Stimulated activated CD8-positive, alpha-beta memory T cell treated with anti-CD3 and anti-CD28 coated beads, Interleukin-12 subunit alpha, Interleukin-12 subunit beta, amount 100 ng/mL, for 24 hours (primary cell): ENCODE data around the gene AGXT2.
"Not testable (repeated sequence)": the region's sequence is repeated elsewhere in the genome, so short reads cannot be mapped to it uniquely, and the experiment has no call there.

ENCODE experiments used
- DNase-seq: peaks from one replicate; pipeline ENCODE4 v3.0.0-alpha.2; 2020; ENCODE audit errors: extremely low read depth

AGXT2 gene

DNA sequence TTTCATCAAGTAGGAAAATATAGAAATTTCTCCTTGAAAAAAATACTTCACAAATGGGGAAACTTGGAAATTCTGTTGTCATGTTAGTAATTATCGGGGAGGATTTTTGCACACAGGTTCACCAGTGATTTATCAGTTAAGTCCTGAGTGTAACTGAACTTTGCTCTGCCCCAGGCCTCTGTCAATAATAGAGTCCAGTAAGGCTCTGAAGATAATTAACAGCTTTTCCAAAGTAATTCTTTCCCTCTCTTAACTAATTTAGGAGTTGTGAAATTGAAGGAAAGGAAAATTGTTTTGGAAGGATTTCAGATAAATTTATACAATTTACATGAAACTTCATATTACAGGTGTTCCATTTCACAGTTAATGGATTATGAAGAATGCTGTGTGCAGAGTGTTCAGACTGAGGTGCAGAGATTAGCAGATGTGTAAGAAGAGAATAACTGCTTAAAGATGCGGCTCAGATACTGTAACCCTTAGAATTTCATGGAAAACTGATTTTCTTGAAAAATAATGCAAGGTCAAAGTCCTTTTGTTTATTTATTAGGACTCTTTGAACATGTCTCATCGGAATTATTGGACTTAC is 2.9 kb upstream of the AGXT2 start:
- DNase-seq, result no peak

- no peak for DNase-seq
Measured at GRCh38 chr5:35048910-35049309, 1.2 kb upstream of the AGXT2 start.

DNA sequence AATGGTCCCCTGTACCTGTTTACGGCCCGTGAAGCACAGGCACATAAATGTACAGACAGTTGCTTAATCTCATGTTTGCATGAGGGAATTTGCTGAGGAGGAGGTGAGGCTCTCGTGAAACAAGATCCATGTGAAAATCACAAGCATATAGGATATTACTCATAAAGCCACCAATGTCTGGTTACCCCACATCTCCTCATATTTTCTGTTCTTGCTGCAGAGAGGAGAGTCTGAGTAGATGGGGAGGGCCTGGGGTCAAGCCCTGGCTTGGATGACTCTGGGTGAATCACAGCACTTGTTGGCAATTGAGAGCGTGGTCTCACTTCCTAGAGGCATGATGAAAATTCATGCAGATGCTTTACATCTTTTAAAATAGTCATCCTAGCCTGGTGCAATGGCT is 975 bp downstream of the AGXT2 start:
- no peak for DNase-seq

DNA sequence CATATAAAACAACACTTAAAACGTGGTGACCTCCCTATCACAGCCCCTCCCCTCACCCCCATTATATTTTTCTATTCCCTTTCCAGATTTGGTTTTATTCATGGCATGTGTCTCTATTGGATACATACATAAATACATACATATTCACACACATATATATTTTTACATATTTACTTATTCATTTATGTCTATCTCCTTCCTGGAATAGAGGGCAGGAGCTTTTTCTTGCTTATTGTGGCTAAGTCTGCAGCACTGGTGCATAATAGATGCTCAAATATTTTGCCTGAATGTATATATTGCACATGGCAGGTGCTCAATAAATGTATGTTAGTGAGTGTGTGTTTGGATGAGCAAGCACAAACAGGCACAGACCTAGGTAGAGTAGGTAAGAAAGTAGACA is 2.5 kb downstream of the AGXT2 start:
- no peak for DNase-seq

- no peak for DNase-seq
Measured at GRCh38 chr5:35044649-35045048, 3.1 kb downstream of the AGXT2 start.

DNA sequence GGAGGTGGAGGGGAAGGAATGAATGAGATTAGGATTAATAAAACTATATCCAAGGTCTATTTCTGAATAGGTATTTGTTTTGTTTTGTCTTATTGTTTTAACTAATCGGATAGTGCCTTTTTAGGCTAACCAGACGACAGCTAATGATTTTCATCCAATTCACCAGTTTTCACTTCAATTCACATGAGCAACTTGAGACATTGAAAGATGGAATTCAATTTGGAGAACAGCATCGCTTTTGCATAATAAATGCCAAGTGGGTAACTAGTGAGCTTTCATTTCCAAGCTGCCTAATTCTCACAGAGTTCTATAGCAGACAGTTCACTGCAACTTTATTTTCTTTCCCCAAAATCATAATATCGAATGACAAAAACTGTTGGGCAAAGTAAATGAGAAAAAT is 5.0 kb downstream of the AGXT2 start:
- no peak for DNase-seq

DNA sequence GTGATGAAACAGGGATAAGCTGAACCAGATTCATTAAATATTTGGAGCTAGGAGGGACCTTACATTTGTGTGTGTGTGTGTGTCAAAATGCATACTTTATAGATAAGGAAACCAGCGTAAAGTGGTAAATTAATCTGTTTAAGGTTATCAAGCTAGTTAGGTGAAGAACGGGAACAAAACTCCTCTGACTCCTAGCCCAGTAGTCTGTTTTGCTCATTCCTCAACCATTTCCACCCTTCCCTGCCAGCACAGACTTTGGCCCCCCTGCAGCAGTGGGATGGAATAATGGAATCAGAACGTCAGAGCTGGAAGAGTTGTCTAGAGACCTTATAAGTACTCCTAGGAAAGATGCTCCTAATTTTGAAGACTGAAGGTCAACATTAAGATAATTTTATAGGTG is 6.5 kb downstream of the AGXT2 start:
- DNase-seq, result no peak

- DNase-seq, result no peak
Measured at GRCh38 chr5:35038891-35039290, 8.9 kb downstream of the AGXT2 start.

GRCh38 chr5:35036536-35036935 is 11.2 kb downstream of the AGXT2 start:
- DNase-seq, result no peak

DNA sequence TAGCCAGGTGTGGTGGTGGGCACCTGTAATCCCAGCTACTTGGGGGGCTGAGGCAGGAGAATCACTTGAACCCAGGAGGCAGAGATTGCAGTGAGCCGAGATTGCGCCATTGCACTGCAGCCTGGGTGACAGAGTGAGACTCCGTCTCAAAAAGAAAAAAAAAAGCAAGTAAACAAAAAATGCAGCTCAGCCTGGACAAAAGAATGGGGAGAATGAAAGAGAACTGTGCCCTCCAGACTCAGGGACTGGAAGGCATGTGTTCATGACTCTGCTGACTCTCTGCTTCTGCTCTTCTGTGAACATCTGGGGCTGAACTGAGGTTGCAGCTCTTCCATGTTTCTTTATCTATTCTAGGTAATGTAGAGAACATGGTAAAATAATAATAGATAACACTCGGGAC is 11.8 kb downstream of the AGXT2 start:
- not testable (repeated sequence) for DNase-seq

DNA sequence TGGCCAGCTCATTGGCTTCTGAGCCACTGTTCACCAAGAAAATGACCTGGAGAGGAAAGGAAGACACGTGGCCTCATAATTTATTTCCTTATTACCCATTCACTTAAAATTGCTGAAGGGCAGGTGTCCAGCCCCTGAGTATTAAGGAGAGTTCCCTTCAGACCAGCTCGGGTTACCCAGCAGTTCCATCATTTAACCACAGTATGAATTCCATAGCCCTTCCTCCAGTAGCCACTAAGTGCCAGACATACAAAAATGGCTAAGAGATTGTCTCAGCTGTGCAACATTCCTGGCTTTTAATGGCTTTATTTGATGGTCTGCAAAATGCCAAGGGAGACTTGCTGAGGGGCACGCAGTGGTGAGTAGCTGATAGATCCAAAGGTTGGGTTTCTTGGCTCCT is 12.5 kb downstream of the AGXT2 start:
- no peak for DNase-seq

DNA sequence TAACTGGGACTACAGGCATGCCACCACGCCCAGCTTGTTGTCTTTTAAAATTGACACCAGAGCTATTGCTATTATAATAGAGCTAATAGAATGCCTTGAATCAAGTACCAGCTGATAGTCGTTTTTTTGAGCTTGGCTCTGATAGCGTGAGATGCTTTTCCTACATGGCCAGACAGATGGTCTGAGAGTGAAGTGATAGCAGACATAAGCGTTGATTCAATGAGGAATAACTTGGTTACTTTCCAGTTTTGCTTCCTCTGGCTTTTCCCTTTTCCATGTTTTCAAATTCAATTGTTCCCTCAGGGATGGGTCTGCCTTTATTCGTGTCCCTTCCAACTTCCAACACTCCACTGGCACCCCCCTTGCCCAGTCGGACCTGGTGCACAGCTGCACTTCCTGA is 15.4 kb downstream of the AGXT2 start:
- DNase-seq, result no peak

DNA sequence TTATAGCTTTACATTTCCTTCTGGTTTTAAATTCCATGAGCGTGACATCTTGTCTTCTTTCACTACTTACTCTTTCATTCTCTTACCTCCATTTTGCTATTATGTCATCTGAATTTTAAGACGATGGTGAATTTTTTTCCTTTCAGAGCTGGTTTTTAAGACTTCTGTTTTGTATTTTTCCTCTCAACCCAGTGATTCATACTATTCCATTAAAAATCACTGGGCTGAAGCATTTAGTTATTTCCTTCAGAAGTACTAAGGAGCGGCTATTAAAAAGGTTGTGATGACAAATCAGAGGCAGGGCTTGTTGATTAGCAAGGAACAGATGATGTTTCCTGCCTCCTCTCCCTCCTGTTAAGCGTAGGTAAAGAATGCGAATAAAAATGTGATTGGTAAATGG is 16.5 kb downstream of the AGXT2 start:
- no peak for DNase-seq

GRCh38 chr5:35030426-35031100 is 17.2 kb downstream of the AGXT2 start:
- no peak for DNase-seq

DNA sequence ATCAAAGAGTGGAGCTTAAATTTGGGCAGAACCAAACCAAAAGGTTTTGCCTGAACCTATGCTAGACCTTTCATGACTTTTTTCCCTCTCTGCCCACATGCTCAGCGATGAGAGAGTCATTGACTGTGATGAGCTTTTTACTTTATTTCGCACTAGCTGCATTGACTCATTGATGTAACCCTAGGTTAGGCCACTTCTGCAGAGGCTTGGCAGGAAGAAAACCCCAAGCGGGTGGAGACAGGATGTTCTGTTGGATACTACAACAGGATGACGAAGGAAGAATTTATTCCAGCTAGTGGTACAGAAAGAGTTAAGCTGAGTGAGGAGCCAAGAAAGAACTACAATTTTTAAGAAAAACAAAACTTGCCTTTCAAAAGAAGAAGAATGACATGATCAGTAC is 18.4 kb downstream of the AGXT2 start:
- DNase-seq, result no peak

GRCh38 chr5:35026941-35027340 is 20.8 kb downstream of the AGXT2 start:
- no peak for DNase-seq

DNA sequence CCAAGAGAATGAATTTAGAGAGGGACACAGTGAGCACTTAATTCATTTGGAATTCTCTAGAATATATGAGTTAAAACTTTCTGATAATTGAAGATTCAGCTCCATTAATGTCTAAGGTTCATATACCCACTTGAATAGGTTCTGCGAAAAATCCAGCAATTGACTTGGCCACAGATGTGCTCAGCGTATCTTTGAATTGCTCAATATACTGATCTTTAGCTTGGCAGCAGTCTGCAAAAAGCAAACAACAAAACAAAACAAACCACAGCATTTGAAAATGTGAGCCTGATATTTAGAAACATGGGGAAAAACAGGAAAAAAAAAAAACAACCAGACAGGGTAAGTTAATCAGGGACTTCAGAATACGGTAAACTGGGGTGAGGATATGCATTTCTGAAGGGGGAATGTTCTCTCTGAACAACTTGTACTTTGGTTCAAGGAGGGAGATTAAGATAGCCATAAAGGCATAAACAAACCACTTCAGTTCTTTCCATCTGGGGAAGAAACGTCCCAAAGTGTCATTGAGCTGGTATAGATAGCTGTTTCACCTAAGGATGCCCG is 21.4 kb downstream of the AGXT2 start:
- DNase-seq, result no peak

DNA sequence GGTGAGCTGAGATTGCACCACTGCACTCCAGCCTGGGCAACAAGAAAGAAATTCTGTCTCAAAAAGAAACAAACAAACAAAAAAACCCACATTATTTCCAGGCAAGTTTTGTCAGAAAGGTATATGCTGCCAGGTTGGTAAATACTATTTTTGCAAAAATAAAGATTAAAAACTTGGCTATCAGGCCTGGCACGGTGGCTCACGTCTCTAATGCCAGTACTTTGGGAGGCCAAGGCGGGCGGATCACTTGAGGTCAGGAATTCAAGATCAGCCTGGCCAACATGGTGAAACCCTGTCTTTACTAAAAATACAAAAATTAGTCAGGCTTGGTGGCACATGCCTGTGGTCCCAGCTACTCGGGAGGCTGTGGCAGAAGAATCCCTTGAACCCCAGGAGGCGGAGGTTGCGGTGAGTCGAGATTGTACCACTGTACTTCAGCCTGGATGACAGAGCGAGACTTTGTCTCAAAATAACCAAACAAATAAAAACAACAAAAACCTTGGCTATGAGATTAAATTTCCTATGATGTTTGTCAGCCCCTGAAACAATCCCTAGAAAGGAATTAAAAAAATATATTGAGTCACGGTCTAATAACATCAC is 22.7 kb downstream of the AGXT2 start:
- DNase-seq, result no peak

GRCh38 chr5:35023391-35024178 is 24.2 kb downstream of the AGXT2 start:
- no peak for DNase-seq

GRCh38 chr5:35016174-35017051 is 31.3 kb downstream of the AGXT2 start:
- DNase-seq, result no peak

GRCh38 chr5:35015063-35015462 is 32.7 kb downstream of the AGXT2 start:
- no peak for DNase-seq
